Stomach smooth muscle (tissue), 2 donors: ENCODE results near the gene ACLY.
"Not testable (repeated sequence)": the region's sequence is repeated elsewhere in the genome, so short reads cannot be mapped to it uniquely, and the experiment has no call there.

Experiments
- H3K27ac ChIP-seq: one replicate; pipeline ENCODE4 v1.7.0; 2013; ENCODE audit warnings: mild to moderate bottlenecking, low read length, inconsistent platforms
- H3K27me3 ChIP-seq, 2 donors: one replicate each; pipeline ENCODE4 v1.7.0; 2013; ENCODE audit warnings: low read length in 2 of 2; ENCODE audit not compliant: insufficient read depth in 2 of 2, control insufficient read depth in 1 of 2
- H3K36me3 ChIP-seq, 2 donors: one replicate each; pipeline ENCODE4 v1.7.0; 2013; ENCODE audit warnings: low read length in 2 of 2; ENCODE audit not compliant: control insufficient read depth in 2 of 2, insufficient read depth in 2 of 2
- H3K4me1 ChIP-seq: one replicate; pipeline ENCODE4 v1.7.0; 2013; ENCODE audit warnings: low read length; ENCODE audit not compliant: control insufficient read depth, insufficient read depth
- H3K4me3 ChIP-seq, 2 donors: one replicate each; pipeline ENCODE4 v1.7.0; 2013; ENCODE audit warnings: low read length in 2 of 2
- H3K9ac ChIP-seq, 2 donors: one replicate each; pipeline ENCODE4 v1.7.0; 2013; ENCODE audit warnings: low read length in 2 of 2, mild to moderate bottlenecking in 1 of 2
- H3K9me3 ChIP-seq, 2 donors: one replicate each; pipeline ENCODE4 v1.7.0; 2013; ENCODE audit warnings: low read length in 2 of 2; ENCODE audit not compliant: control insufficient read depth in 2 of 2
- donor health status: healthy.
- donor health status: Pancreatic carcinoma.

The ACLY gene

DNA sequence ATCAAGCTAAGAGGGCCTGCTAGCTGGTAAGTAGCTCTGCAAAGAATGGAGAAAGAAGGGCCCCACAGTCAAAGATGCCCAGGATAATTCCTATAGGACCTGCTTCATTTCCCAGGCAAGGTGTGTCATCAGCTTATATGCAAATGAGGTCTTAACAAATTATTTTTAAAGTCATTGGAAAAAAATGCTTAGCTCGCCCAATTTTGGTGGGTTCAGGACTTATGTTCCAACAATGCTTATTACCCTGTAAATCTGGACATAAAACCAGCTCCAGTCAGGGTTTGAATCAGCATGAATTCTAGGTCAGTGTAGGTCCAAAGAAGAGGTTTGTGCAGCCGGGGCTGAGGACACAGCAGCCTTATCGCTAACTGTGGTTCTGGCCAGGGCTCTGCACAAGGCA, 25.4 kb downstream of the ACLY start:
- Histone ChIP-seq H3K27me3 (no peaks in the 10 kb centered on the region), H3K4me1 (peaks cover 19% of the 10 kb centered on the region), H3K36me3 (peaks cover 39 to 48% of the 10 kb centered on the region in 2 donors), H3K27ac (no peak overlapping the region), H3K9ac (no peak overlapping the region), H3K4me3 (no peak overlapping the region), H3K9me3 (no peaks in the 10 kb centered on the region)

DNA sequence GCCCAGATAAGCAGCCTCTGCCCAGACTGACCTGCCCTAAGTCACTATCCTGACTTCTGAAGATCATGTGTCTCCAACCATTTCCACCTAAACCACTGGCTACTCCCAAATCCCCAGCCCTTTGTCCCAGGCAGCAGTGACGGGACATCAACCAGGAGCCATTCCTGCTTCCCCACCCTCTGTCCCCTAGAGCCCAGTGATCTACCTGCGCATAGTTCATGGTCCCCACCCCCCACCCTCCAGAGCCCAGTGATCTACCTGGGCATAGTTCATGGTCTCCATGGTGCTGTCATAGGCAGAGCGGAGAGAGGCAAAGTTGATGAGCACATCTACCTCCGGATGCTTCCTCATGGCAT, 26.8 kb downstream of the ACLY start:
- H3K9me3 ChIP-seq: no peaks in the 10 kb centered on the region
- no peak overlapping the region for H3K27ac ChIP-seq
- H3K27me3 ChIP-seq: no peaks in the 10 kb centered on the region

DNA sequence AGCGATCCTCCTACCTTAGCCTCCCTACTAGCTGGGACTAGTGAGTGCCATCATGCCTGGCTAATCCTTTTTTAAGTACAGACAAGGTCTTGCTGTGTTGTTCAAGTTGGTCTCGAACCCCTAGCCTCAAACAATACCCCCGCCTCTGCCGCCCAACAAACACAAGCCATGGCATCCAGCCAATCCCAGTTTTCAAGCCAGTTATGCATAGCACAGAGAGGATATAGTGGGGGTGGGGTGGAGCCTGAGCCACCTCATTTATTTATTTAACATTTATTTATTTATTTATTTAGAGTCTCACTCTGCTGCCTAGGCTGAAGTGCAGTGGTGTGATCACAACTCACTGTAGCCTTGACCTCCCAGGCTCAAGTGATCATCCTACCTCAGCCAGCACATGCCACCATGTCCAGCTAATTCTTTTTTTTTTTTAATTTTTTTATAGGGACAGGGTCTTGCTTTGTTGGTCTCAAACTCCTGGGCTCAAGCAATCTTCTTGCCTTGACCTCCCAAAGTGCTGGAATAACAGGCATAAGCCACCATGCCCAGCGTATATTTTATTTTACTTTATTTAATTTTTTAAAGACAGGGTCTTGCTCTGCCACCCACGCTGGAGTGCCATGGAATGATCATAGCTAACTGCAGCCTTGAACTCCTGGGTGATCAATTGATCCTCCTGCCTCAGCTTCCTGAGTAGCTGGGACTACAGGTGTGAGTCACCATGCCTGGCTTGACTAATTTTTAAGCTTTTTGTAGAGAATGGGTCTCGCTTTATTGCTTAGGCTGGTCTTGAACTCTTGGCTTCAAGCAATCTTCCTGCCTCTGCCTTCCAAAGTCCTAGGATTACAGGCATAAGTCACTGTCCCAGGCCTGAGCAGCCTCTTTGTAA, 27.4 kb downstream of the ACLY start:
- no peaks in the 10 kb centered on the region for H3K9me3 ChIP-seq
- H3K9ac ChIP-seq: no peak overlapping the region
- peaks cover 32 to 48% of the 10 kb centered on the region in 2 donors for H3K36me3 ChIP-seq
- H3K27me3 ChIP-seq: no peaks in the 10 kb centered on the region
- no peak overlapping the region for H3K27ac ChIP-seq
- H3K4me3 ChIP-seq: no peak overlapping the region
- peaks cover 18% of the 10 kb centered on the region for H3K4me1 ChIP-seq

More for the DNA sequence above, 26.8 kb downstream of the ACLY start:
- H3K9ac ChIP-seq: no peak overlapping the region
- H3K4me3 ChIP-seq: no peak overlapping the region
- peaks cover 33 to 51% of the 10 kb centered on the region in 2 donors for H3K36me3 ChIP-seq
- H3K4me1 ChIP-seq: peaks cover 19% of the 10 kb centered on the region

DNA sequence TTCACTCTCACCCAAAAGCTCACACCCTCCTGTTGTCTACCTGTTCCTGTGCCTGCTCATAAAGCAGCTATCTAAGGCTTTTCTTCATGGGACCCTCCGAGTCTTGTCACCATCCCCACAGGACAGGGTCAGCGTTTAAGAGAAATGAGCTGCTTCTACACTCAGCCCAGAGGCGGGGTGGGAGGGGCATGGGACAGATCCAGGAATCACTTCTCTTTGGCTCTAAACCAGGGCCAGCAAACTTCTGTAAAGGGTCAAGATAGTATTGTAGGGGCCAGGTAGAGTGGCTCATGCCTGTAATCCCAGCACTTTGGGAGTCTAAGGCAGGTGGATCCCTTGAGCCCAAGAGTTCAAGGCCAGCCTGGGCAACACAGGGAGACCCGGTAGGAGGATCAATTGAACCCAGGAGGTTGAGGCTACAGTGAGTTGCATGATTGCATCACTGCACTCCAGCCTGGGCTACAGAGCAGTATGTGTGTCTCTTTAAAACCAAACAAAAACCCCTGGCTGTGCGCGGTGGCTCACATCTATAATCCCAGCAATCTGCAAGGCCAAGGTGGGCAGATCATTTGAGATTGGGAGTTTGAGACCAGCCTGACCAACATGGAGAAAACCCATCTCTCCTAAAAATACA, 30.3 kb downstream of the ACLY start:
- Histone ChIP-seq H3K9ac (no peak overlapping the region), H3K9me3 (no peaks in the 10 kb centered on the region), H3K27ac (no peak overlapping the region), H3K36me3 (peaks cover 48 to 60% of the 10 kb centered on the region in 2 donors), H3K4me1 (no peaks in the 10 kb centered on the region), H3K4me3 (no peak overlapping the region), H3K27me3 (no peaks in the 10 kb centered on the region)

DNA sequence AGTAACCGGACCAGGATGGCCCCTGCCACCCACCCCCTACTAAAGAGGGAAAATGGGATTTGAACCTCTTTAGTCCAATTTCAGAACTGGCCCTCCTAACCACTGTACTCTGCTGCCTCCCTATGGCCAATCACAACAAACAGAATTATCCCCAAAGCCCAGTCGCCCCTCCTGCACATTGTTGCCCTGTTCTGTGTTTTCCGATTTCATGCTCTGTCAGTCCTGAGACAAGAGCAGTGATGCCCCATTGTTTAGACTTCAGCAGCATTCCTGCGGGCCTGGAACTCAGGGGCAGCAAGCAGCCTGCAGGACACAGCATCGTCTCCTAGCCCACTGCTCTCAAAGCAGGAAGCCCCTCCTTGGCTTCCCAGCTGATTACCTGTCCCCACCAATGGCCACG, 33.0 kb downstream of the ACLY start:
- Histone ChIP-seq H3K27me3 (no peaks in the 10 kb centered on the region), H3K36me3 (peaks cover 43 to 53% of the 10 kb centered on the region in 2 donors), H3K27ac (no peak overlapping the region), H3K4me3 (no peak overlapping the region), H3K4me1 (no peaks in the 10 kb centered on the region), H3K9me3 (no peaks in the 10 kb centered on the region), H3K9ac (no peak overlapping the region)

DNA sequence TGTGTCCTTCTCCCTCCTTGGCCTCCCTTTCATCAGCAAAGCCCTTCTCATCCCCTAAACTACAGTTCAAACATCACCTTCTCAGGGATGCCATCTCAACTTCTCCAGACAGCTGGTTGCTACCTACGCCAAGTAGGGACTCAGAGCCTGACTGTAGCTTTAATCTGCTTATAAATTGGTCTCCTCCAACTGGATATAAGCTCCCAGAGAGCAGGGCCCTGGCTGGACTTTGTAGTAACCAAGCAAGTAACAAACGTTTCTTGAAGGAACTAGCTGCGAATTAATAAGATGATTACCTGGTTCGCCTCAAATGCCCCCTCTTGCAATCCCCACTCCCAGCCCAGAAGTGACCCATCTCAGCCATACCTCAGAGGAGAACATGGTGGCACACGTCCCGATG, 36.0 kb downstream of the ACLY start:
- H3K9me3 ChIP-seq: no peaks in the 10 kb centered on the region
- no peak overlapping the region for H3K9ac ChIP-seq
- H3K27ac ChIP-seq: no peak overlapping the region
- H3K4me3 ChIP-seq: no peak overlapping the region
- H3K27me3 ChIP-seq: no peaks in the 10 kb centered on the region
- no peaks in the 10 kb centered on the region for H3K4me1 ChIP-seq
- H3K36me3 ChIP-seq: peaks cover 53 to 60% of the 10 kb centered on the region in 2 donors

DNA sequence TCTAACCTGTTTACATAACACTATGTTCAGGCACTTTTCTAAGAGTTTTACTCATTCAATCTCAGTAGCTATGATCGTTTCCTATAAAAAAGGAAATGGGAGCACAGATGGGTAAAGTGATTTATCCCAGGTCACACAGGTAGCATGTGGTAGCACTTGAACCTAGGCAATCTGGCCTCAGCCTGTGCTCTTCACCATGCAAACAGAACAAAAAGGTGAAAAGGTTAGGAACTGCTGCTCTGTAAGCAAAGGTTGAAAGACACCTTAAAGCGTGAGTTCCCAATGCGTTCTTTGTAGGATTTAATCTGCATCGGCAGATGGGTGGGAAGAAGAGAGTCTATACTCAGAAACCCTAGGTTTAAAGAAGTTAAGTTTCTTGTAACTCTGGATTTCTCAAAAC, 38.6 kb downstream of the ACLY start:
- Histone ChIP-seq H3K27me3 (no peaks in the 10 kb centered on the region), H3K27ac (no peak overlapping the region), H3K4me1 (no peaks in the 10 kb centered on the region), H3K36me3 (peaks cover 34 to 38% of the 10 kb centered on the region in 2 donors), H3K4me3 (no peak overlapping the region), H3K9me3 (no peaks in the 10 kb centered on the region), H3K9ac (no peak overlapping the region)

DNA sequence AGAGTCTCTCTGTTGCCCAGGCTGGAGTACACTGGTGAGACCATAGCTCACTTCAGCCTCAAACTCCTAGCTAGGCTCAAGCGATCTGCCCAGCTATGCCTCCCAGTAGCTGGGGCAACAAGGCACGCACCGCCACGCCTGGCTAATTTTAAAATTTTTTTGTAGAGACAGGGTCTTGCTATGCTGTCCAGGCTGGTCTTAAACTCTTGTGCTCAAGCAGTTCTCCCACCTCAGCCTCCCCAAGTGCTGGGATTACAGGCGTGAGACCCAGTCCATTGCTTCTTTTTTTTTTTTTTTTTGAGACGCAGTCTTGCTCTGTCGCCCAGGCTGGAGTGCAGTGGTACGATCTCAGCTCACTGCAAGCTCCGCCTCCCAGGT, 44.5 kb downstream of the ACLY start:
- not testable (repeated sequence) for H3K4me3 ChIP-seq, H3K4me1 ChIP-seq, H3K27ac ChIP-seq, H3K27me3 ChIP-seq, H3K9ac ChIP-seq, H3K9me3 ChIP-seq
- peaks cover 30 to 45% of the 10 kb centered on the region in 2 donors for H3K36me3 ChIP-seq

DNA sequence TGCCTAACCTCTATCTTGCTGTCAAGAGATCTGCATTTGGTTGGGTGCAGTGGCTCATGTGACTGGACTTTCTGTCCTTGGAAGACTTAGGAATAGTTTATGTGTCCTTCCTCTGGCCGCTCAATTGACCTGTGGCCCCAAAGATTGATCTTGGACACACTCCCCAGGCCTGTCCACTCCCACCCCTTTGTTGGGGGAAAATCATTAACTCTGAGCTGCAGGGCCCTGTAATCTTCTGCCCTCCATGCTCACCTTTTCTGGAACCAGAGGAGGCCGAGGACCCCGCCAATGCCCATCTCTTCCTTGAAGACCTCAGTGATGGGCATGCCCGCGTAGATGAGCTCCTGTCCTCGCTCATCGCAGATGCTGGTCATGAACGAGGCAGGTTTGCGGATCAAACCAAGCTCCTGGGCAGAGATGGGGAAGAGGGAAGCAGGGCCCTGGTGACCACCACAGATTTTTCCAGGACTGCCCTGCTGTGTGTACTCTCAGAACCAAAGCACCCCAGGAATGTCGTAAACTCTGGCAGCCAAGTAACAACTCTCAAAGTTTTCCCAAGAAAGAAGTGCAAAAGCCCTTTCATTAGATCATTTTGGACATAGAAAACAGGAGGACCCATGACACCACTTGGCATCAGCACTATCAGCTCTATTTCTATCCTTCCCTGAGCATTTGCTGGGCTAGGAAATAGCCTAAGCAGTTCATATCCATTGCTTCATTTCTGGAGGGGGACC, 45.0 kb downstream of the ACLY start:
- H3K27ac ChIP-seq: no peak overlapping the region
- peaks cover 29 to 45% of the 10 kb centered on the region in 2 donors for H3K36me3 ChIP-seq

DNA sequence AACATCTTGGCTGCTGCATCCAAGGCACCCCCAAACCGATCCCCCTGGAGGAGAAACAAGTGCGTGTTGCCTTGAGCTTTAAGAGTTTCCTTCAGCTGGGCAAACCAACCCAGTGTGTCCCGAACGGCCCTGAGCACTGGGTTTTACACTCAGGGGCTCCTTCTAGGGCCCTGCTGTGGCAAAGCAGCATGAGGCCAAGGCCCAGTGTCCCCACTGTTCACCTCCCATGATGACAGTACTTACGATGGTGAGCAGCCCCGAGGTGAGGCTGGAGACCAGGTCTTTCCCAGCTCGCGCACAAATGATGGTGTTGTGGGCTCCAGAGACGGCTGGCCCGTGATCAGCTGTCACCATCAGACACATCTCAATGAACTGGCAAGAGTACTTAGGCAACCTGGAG, 47.0 kb downstream of the ACLY start:
- Histone ChIP-seq H3K27me3 (no peaks in the 10 kb centered on the region), H3K4me1 (no peaks in the 10 kb centered on the region), H3K4me3 (no peak overlapping the region), H3K9ac (no peak overlapping the region), H3K27ac (no peak overlapping the region), H3K9me3 (no peaks in the 10 kb centered on the region), H3K36me3 (peaks cover 22 to 39% of the 10 kb centered on the region in 2 donors)

More for the DNA sequence above, 45.0 kb downstream of the ACLY start:
- H3K4me1 ChIP-seq: no peaks in the 10 kb centered on the region
- H3K4me3 ChIP-seq: no peak overlapping the region
- H3K27me3 ChIP-seq: no peaks in the 10 kb centered on the region
- no peak overlapping the region for H3K9ac ChIP-seq
- H3K9me3 ChIP-seq: no peaks in the 10 kb centered on the region
